RCC 7860 (cell line): ENCODE results near the gene SYT8.
A peak's percentile ranks its signal among the peaks of the same experiment; 100 is the strongest.

ENCODE experiments used
- DNase-seq: peaks from one replicate; pipeline ENCODE4 v3.0.0-alpha.2; 2015; ENCODE audit warnings: low spot score
- FAIRE-seq: peaks from 2 replicates; lab custom pipeline; 2012; peaks lifted over from hg19 to GRCh38; lab: Jason Lieb, UNC

Gene SYT8

DNA sequence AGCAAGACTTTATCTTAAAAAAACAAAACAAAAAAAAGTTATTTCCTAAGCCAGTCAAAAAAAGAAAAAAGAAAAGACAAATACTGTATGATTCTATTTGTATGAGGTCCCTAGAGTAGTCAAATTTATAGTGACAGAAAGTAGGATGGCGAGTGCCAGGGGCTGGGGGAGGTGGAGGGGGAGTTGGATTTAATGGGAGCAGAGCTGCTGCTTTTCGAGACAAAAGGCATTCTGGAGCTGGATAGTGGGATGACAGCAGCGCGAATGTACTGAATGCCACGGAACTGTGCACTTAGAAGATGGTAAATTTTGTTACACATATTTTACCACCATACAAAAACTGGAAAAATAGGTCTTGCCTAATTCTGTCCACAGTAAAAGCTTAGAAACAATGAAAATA is 17.8 kb upstream of the SYT8 start:
- no peak for DNase-seq

DNA sequence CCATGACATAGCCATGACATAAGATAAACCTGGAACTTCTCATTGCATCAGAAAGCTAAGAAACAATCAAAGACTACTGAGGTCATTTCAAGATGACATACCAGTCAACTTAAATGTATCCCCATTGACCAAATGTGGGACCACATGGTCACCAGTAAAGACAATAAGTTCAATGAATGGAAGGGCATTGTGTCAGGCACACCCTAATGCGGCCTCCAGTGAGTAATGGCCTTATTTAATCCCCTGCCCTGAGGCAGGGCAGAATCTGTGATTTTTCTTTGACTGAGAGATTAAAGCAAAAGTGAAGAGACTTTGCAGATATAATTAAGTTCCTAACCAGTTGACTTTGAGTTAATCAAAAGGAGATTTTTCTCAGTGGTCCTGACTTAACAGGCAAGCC is 17.3 kb upstream of the SYT8 start:
- no peak for FAIRE-seq
- no peak for DNase-seq

More for the DNA sequence above, 17.8 kb upstream of the SYT8 start:
- no peak for FAIRE-seq

DNA sequence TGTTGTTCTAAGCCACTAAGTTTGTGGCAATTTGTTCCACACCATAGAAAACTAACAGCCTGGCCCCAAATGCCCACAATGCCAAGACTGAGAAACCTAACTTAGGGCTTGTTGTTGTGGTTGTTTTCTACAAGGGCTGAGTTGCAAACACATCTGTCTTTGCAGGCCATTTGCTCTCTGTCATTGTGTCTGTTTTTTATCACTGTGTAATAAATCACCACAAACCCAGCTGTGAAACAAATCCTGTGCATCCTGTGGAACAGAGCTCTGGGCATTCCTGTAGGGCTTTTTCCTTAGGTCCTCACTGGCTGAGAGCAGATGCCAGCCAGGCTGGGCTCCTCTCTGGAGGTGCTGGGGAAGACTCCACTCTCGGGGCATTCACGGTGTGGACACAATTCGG is 15.7 kb upstream of the SYT8 start:
- FAIRE-seq, result no peak
- DNase-seq, result no peak

DNA sequence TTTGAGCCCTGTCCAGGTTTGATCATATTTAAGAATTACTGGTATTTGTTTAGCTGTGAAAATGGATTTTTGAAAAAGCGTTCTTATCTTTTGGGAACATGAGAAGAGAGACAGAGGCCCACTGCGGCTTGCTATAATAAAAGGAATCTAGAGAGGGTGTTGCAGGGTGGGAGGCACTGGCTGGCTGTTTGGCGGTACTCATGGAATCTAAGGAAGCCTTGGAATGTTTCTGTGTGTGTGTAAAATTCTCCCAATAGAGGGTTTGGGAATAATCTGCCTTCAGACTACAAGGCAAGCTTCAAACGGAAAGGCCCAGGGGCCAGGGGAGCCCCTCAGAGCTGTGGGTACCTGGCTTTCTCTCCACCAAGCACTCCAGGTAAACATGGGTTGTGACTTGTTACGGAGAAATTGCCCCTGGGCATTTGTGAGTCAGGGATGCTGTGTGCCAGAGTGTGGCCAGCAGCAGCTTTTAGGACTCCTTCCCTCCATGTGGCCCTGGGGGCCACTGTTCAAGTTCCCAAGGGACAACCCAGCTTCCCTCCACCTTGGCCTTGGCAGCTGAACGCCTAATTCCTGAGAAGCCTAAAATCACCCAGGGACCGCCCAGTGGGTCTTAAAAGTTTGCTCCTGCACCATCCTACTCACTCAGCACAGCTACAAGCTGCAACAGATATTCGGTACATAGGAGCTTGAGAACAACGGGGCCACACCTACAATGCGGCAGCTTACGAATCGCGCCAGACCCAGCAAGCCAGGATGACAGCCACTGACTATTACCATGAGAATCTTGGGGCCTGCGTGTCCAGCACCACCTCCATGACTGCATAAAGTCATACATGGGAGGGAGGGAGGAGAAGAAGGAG is 14.1 kb upstream of the SYT8 start:
- DNase-seq (no peak), FAIRE-seq (no peak)

DNA sequence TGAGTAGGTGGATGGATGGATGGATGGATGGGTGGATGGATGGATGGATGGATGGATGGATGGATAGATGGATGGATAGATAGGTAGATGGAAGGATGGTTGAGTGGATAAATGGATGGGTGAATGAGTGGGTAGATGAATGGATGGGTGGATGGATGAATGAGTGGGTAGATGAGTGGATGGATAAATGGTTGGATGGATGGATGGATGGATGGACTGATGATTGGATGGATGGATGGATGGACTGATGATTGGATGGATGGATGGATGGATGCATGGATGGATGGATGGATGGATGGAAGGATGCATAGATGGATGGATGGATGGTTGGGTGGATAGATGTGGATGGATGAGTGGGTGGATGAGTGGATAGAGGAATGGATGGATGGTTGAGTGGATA is 13.2 kb upstream of the SYT8 start:
- DNase-seq, result no peak
- FAIRE-seq, result no peak

DNA sequence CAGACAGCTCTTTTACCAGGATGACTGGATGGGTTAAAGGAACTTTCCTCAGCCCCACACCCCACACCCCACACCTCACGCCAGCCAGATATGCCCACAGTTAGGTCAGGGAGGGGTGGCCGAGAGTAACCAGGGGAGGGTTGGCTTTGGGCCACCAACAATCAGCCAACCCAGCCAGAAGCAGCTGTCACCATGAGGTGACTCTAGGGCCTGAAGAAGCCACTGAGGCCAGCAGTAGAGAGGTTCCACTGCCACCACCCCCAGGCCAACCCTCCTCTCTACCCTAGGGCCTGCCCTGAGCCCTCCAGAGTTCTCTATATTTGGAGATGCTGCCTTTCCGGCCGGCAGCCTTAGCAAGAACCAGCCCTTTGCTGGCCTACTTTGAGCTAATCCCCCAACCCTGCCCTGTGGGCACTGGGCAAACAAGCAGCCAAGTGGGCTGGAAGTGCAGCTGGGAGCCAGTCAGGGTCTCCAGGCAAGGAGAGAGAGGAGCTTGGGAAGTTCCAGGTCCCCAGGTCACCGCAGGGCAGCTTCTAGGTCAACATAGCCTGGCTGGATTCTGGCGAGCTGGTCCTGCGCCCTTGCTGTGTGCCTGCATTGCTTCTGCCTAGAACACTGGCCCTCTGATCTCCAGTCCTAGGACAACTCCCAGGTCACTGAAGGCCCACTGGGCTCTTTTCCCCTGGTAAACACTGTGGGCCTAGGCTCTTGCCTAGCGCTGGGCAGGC is 12.0 kb upstream of the SYT8 start:
- DNase-seq (no peak), FAIRE-seq (no peak)

DNA sequence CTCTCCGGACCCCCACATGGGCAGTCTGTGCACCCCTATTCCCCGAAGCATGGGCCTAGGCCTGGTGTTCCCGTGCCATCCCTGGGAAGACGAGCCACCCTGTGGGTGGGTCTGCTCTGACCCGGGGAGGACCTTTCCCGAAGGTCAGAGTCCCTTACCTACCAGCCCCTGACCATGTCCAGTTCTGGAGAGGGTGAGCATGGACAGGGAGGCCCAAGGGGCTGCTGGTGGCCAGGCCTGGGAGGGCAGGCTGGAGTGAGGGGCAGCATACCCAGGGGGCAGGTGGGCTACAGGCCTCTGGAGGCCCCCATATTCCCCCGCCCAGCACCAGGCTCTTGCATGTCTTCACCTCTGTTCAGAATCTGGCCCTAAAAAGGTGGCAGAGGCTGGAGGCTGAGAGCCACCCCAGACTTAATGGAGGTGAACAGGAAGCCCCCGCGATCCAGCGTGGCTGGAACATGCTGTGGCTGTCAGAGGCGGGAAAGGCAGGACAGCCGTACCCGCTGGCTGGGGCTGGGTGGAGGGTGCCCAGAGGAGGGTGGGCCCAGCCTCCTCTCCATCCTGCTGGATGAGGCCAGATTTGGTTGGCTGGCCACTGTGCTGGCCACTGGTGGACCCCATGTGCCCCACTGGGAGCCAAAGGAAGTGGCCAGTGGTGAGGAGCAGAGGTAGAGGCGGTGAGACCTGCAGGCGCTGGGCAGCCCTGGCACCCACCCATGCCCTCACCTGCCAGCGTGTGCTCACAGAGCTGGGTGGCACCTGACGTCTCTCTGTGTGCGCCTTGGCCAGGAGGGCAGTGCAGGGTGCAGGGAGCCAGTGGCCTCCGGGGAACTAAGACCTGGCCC is 11.2 kb upstream of the SYT8 start:
- DNase-seq (no peak), FAIRE-seq (no peak)

DNA sequence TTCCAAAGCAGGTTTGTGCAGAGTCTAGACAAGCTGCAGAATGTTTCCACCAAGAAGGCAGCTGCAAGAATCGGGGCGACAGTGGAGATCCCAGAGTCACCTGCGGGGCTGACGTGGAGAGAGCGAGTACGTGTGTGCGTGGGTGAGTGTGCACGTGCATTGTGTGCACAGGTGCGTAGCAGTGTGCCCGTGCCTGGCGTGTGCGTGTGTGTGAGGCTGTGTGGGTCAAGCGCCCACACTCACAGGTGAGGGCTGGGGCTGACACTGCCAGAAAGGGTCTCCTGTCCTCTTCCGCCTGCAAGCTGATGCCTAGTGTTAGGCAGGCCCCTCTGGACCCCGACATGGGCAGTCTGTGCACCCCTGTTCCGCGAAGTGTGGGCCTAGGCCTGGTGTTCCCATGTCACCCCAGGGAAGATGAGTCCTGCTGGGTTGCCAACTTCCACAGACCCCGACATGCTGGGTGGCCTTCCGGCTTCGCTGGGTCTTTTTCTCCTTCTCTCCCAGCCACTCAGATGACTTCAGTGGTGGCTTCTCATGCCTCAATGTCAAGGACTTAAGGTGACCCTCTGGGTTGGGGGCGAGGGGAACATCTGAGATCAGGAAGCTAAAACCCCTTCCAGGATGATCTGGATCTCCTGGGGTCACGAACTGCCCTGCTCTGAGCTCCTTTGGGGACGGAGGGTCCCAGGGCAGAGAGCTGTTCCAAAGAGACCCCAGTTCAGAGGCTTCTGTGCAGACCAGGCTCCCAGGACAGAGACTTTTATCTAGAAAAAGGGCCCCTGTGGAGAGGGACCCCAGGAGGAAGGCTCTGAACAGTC is 10.4 kb upstream of the SYT8 start:
- FAIRE-seq (no peak), DNase-seq (no peak)

DNA sequence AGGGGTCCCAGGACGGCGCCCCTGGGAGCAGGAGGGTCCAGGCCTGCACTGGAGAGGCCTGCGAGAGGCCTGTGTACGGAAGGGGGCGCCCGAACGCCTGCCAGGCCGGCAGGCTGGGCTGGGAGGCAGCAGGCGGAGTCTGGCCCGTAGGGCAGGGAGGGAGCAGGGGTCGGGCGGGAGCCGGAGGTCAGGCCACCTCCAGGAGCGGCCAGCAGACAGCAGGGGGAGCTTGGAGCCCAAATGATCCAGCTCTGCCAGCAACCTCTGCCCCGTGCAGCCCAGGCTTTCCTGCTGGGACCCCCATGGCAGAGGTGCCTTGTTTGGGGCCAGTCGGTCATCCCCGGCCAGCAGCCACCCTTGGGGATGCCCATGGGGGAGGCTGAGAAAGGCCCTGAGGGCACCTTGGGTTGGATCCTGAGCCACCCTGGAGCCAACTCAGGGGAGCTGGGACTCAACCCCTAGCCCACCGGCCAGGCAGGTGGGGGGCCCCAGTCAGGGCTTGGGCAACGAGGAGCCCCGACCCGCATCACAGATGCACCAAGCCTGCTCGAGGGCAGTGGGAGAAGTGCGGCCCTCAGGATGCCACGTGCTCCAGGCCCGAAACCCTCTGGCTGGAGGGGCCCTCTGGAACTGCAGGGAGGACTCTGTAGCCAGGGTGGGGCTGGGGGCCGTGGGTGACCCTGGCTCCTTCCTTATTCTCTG is 9.6 kb upstream of the SYT8 start:
- FAIRE-seq (no peak), DNase-seq (no peak)

DNA sequence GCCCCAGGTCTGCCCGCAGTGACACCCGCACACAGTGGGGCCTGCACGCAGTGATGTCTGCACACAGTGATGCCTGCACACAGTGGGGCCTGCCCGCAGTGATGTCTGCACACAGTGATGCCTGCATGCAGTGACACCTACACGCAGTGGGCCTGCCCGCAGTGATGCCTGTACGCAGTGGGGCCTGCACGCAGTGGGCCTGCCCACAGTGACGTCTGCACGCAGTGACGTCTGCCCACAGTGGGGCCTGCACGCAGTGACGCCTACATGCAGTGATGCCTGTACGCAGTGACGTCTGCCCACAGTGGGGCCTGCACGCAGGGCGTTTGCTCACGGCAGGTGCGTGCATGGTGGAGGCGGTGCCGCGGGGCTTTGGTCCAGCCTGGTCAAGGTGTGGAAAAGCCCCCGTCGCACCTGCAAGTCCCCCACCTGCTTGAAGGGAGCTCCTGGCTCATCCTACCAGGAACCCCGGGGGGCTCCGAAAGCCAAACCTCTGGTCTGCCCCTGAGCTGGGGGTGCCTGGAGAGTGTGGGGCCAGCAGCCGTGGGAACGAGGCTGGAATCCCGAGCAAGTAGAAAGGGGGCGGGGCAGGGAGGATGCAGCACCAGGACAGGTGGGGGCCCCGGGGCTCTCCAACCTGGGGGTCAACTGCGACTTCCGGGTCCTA is 8.9 kb upstream of the SYT8 start:
- DNase-seq (no peak), FAIRE-seq (no peak)

DNA sequence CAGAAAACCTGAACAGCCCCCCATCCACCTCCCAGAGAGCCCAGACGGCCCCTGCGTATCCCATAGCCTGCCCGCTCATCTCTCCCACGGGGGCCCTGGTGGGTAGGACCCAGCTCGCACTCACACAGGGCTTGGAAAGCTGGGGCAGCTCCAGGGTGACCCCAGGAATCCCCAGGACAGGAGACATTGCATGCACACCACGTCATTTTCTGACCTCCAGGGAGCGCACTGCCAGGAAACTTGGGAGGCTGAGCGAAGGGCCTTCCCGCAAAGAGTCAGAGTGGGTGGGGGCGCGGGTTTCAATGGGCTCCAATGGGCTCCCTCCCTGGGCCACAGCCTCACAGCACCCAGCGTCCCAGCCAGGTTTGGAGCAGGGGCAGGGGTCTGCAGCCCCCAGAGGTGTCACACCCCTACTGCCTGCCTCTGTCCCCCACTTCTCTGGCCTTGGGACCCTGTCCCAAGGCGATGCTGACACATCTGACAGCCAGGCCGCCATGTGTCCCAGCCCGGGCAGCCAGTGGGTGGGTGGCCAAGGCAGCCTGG is 8.2 kb upstream of the SYT8 start:
- no peak for FAIRE-seq
- peak; percentile 38 for DNase-seq

DNA sequence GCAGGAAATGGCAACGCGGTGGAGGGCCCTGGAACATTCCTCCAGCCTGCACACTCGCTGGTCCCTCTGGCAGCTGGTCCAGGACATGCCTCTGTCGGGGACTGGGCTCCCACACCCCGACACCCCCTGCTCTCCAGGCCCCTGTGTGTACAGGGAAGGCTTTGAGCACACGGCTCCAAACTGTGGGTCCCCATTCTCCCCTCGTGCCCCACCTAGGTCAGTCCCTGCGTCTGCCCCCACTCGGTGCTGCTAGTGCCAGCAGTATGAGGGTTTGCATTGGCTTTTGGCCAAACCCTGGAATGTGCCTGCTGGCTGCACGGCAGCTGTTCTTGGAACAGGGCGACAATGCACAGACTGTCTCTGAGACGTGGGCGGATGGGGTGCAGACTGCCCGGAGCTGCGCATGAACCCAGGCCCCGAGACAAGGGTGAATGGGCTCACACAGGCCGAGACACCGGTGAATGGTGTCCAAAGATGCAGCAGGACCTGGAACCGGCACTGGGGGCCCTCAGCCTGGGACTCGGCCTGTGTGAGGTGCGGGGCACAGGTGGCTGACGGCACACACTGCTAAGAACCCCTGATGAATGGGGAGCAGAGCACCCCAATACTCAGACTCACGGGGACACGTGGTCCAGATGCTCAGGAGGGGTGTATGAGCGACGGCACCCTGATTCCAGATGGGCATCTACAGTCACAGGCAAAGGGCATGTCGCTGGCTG is 7.5 kb upstream of the SYT8 start:
- DNase-seq (peak; percentile 83), FAIRE-seq (peak; percentile 70)

DNA sequence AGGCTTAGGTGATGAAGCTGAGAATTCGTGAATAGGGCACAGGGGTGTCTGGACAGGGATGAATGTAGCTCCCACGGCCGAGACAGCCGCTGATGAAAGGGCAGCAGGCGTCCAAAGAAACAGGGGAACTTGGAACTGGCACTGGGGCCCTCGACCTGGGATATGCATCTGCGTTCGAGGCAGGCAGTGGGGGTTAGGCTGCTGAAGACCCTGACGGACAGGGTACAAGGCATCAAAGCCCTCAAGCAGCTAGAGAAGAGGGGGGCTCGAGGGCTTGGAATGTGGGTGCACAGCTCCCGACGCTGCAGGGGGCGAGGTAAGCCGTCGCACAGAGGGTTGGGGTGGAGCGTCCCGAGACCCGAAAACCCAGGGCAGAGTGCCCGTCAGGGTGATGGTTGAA is 6.9 kb upstream of the SYT8 start:
- no peak for DNase-seq
- no peak for FAIRE-seq

DNA sequence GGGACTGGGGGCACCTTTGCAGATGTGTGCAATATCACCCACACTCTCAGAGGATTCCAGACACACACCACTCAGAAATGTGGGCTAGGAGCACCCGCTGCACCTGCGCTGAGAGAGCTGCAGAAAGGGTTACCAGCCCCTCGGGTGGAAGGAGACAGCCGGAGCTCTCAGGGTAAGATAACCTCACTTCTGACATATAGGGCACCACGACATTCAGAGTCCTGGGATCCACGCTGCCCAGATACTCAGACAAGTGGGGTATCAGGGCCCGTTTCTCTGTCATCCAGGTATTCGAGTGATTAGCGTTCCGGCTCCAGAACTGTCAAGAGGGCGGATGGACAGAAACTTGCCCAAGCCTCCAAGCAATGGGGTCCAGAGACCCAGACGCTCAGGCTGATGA is 6.2 kb upstream of the SYT8 start:
- no peak for FAIRE-seq
- no peak for DNase-seq

DNA sequence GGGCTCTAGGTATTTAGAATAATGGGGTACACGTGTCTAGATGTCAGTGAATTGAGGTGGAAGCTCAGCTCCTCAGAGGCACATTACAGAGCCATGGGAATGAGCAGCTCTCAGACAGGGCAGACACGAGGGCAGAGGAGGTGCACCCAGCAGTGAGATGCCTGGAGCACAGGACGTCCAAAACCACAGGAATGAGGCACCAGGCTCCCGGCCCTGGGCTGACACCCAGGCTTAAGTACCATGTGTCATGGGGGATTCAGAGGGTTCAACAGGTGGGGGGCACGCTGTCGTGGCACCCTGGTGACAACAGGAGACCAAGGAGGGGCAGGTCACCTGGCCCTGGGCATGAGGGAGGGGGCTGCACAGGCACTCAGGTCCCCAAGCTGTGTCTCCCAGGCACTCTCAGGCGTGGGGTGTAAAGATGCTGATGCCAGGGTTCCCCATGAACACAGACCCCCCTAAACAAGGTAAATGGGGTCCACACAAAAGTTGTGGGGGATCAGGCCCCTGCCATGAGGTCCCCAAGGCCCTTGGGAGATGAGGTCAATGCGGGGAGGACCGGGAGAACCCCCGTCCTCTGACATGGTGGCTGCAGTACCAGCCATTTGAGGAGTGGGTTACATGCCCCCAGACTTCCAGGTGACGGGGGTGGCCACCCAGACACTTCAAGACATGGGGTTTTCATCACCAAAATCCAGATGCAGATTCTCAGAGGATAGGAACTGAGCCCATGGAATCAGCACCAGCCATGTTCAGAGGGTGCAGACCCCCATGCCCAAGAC is 5.6 kb upstream of the SYT8 start:
- DNase-seq, result peak; percentile 82
- peak; percentile 71 for FAIRE-seq

DNA sequence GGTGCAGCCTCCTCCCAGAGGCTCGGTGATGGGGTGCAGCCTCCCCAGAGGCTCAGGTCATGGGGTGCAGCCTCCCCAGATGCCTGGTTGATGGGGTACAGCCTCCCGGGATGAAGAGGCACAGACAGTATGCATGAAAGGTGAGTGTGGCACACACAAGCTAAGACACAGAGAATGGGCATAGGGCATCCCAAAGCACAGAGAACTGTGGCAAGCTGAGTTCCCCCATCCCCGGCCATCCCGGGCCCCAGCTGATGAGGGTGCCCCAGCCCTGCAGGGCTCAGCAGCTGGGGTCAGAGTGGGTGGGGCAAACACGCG is 4.8 kb upstream of the SYT8 start:
- DNase-seq (no peak), FAIRE-seq (no peak)

DNA sequence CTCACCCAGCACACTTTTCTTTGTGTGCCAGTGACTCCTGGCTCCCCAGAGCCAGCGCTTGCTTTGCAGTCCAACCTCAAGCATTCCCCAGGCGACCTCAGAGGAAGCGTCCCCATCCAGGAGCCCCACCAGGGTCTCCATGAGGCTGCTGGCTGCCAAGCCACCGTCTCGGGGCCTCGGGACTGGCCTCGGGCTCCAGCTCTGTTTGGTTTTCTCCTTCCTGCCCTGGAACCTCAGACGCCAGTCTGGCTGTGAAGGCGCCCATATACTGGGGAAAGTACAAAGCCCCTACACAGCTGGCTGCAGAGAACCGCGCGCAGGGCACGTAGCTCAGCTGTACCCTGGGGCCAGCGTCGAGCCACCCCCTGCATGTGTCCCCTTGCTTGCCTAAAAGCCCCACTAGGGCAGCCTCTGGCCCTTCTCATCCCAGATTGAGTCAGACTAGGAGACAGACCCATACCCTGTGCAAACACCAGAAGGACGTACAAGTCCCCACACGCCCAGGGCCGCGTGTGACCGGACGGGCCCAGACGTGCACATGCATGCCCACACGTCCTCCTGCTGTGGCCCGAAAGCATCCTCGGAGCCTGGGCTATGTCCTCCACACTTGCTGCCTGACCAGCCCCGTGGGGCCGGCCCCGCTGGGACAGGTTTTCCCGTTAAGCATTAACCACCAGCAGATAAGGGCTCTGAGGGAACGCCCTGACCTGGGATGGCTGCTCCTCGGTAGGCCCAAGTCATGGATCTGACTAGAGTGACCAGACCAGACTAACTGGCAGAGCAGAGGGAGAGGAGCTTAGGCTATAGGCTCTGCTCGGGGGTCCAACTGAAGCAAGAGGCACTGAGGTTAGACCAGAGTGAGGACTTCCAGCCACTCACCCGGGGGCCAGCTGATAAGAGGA is 4.2 kb upstream of the SYT8 start:
- DNase-seq, result peak; percentile 69
- peak; percentile 80 for FAIRE-seq
